GM12891 (cell line): Measurements from ENCODE around the gene SULF2.

Experiments
- POLR2A ChIP-seq: IDR thresholded peaks from 2 replicates; pipeline ENCODE4 v1.6.1; 2011; ENCODE audit warnings: low read depth, low read length, control low read depth
- POLR2AphosphoS5 ChIP-seq: IDR thresholded peaks from 2 replicates; pipeline ENCODE4 v1.6.1; 2011; ENCODE audit warnings: low read depth, low read length, control low read depth

- TF ChIP-seq POLR2A = no peak
- no peak for TF ChIP-seq POLR2AphosphoS5
Measured at GRCh38 chr20:47748069-47748468, 37.2 kb downstream of the SULF2 start.
